Neural progenitor cell (in vitro differentiated cells): ENCODE data around the gene RELN.

ENCODE experiments used
- EZH2 ChIP-seq: fragments of 200-600 bp; sonication (generic); IDR thresholded peaks from 2 replicates; pipeline ENCODE4 v1.6.1; 2017; ENCODE audit warnings: antibody characterized with exemption, mild to moderate bottlenecking, moderate library complexity
- TF ChIP-seq, protein P1 (sequence below): fragments of 200-600 bp; sonication (generic); IDR thresholded peaks from 2 replicates; pipeline ENCODE4 v1.5.1; 2017; ENCODE audit warnings: antibody characterized with exemption, mild to moderate bottlenecking

DNA sequence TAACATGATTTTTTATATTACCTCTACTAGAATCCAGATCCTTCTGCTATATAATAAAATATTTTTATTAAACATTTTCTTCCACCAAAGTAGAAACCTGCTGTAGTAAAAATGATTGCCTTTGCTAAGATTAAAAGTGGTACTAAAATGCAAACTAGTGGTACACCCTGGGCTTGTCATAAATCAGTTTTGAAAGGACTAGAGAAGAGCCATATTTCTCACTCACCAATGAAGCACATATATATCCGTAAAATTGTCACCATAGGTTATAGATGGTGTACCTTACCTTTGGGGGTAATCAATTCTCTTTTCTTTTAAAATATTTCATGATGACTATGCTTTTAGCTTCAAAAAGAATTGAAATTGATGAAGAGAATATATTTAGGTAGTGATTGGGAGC lies 290.4 kb downstream of the RELN start:
- TF ChIP-seq EZH2, result no peak
- TF ChIP-seq, protein P1, sequence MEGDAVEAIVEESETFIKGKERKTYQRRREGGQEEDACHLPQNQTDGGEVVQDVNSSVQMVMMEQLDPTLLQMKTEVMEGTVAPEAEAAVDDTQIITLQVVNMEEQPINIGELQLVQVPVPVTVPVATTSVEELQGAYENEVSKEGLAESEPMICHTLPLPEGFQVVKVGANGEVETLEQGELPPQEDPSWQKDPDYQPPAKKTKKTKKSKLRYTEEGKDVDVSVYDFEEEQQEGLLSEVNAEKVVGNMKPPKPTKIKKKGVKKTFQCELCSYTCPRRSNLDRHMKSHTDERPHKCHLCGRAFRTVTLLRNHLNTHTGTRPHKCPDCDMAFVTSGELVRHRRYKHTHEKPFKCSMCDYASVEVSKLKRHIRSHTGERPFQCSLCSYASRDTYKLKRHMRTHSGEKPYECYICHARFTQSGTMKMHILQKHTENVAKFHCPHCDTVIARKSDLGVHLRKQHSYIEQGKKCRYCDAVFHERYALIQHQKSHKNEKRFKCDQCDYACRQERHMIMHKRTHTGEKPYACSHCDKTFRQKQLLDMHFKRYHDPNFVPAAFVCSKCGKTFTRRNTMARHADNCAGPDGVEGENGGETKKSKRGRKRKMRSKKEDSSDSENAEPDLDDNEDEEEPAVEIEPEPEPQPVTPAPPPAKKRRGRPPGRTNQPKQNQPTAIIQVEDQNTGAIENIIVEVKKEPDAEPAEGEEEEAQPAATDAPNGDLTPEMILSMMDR, result no peak
